Measurements from ENCODE around the gene MYBL2.

- no peak for TF ChIP-seq POLR2A (IDR thresholded peaks at IDR 0.05)
- no peak for TF ChIP-seq CTCF (IDR thresholded peaks at IDR 0.05)
These were observed 53.1 kb downstream of the MYBL2 start for GRCh38 chr20:43720007-43720406.

Measured in sigmoid colon (tissue), 3 donors.